HUES64 (cell line): ENCODE measurements around the gene TPK1.

ENCODE experiments used
- H3K27ac ChIP-seq: 2 replicates; pipeline ENCODE4 v1.7.0; 2013; ENCODE audit warnings: low read depth, low read length, inconsistent platforms
- H3K27me3 ChIP-seq: 2 replicates; pipeline ENCODE4 v1.6.1; 2013; ENCODE audit warnings: mild to moderate bottlenecking, low read length; ENCODE audit not compliant: insufficient read depth
- H3K36me3 ChIP-seq: 2 replicates; pipeline ENCODE4 v1.6.1; 2013; ENCODE audit warnings: mild to moderate bottlenecking, low read length; ENCODE audit not compliant: insufficient read depth
- H3K4me1 ChIP-seq: 2 replicates; pipeline ENCODE4 v1.6.1; 2013; ENCODE audit warnings: mild to moderate bottlenecking, low read length, moderate library complexity; ENCODE audit not compliant: insufficient read depth
- H3K4me3 ChIP-seq: 2 replicates; pipeline ENCODE4 v1.5.1; 2013; ENCODE audit warnings: mild to moderate bottlenecking, low read length, moderate library complexity
- H3K9ac ChIP-seq: 2 replicates; pipeline ENCODE4 v1.6.1; 2013; ENCODE audit warnings: mild to moderate bottlenecking, low read depth, low read length
- H3K9me3 ChIP-seq: 2 replicates; pipeline ENCODE4 v1.6.1; 2013; ENCODE audit warnings: low read depth, low read length; ENCODE audit not compliant: insufficient read depth
- WGBS: fragments of 150-250, 120-280 bp; methylation state at CpG from one replicate; pipeline ENCODE4 v1.1.7; 2013; ENCODE audit warnings: missing lambda C conversion rate; 5-methylcytosine and 5-hydroxymethylcytosine counted together

TPK1 gene

DNA sequence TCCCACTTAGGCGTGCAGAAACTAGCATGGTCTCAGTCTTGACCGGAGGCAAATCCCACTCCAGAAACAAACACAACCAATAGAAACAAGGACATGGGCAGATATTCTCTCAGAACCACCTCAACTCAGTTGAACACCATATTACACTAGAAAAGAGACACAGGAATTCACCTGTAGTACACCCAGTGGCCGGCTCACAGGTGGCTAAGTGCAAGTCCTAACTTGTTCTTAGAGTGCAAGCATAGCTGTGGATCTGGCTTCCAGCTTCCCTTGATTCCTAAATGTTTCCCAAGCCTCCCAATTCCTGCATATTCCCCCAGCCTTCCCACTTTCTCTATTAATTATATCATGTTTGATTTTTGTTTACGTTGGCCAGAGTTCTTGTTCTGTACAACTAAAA, 164.4 kb downstream of the TPK1 start:
- Histone ChIP-seq H3K9ac (no peak overlapping the region), H3K27me3 (no peaks in the 10 kb centered on the region), H3K36me3 (no peaks in the 10 kb centered on the region), H3K27ac (no peak overlapping the region), H3K4me1 (peaks cover 8% of the 10 kb centered on the region), H3K9me3 (no peaks in the 10 kb centered on the region), H3K4me3 (no peak overlapping the region)
- 94% methylated on average over 3 of the region's 4 CpGs for WGBS

DNA sequence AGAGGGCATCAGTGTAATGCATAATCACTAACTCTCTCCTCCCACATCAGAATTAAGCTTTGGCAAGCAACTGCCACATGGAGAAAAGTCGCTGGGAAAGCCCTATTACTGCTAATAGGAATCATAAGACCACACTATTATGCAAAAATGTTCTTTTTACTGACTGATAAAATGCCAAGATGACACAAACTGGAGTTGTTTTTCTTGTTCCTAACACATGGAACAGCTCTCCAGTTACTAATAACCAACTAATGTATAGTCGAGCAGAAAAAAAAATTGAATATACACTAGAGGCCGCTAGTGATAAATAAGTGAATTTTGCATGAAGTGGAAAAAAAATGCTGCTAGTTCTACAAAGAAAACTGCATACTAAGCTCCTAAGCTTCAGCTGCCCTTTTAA, 165.6 kb downstream of the TPK1 start:
- Histone ChIP-seq H3K4me1 (peaks cover 8% of the 10 kb centered on the region), H3K36me3 (no peaks in the 10 kb centered on the region), H3K9me3 (no peaks in the 10 kb centered on the region), H3K27me3 (no peaks in the 10 kb centered on the region), H3K9ac (no peak overlapping the region), H3K27ac (no peak overlapping the region), H3K4me3 (no peak overlapping the region)
- WGBS, result 64% methylated on average over 1 of the region's 3 CpGs

DNA sequence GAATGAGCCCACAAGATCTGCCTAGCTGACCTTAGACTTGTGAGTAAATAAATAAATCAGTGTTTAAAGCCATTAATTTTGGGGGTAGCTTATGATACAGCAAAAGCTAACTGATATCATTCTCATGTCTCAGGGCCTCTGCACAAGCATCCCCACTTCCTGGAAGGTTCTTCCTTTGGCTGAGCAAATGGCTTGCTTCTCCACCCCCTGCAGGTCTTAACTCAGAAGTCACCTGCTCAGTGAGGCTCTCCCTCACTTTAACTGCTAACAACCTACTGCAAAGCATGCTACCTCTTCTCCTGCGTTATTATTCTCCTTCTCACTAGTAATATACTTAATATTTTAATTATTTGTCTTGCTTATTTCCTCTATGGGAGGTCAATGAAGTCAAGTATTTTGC, 167.3 kb downstream of the TPK1 start:
- no peak overlapping the region for H3K27ac ChIP-seq
- no CpG with 5 or more reads among the region's 1 CpG for WGBS

DNA sequence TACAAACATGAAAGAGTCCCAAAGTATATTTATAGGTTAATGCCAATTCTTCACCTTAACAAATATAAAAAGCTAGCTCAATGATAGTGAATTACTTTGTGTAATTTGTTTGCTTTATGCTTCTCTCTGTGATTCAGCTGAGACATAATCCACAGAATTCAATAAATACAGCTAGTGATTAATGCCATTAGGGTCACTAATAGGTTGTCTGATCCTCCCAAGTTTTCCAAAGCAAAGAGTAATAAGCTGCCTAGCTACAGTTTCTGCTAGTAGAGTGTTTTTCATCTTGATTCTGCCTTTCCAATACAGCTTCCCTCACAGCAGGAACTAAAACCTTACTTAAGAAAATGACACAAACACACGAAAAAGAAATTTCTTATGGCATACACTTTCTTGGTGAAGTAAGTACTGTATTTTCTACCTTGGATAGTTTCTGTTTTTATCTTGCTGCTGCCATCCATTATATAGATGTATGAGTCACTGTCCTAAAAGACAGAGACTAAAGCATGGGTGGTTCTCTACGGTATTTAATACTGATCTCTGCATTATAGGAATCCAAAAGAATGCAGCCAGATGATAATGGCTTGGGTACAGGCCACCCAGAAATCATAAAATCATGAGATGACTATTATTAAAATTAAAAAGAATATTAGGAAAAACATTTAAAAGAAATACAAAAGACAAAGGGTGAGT, 170.0 kb downstream of the TPK1 start:
- WGBS, result 90% methylated on average over 2 of the region's 2 CpGs
- H3K4me3 ChIP-seq, result no peak overlapping the region
- no peaks in the 10 kb centered on the region for H3K9me3 ChIP-seq
- no peak overlapping the region for H3K9ac ChIP-seq
- peaks cover 2% of the 10 kb centered on the region; the same call in 1 of the 2 replicates for H3K4me1 ChIP-seq
- no peaks in the 10 kb centered on the region for H3K36me3 ChIP-seq
- H3K27me3 ChIP-seq, result no peaks in the 10 kb centered on the region
- H3K27ac ChIP-seq, result no peak overlapping the region

More for the DNA sequence above, 167.3 kb downstream of the TPK1 start:
- Histone ChIP-seq H3K36me3 (no peaks in the 10 kb centered on the region), H3K9me3 (no peaks in the 10 kb centered on the region), H3K9ac (no peak overlapping the region), H3K27me3 (no peaks in the 10 kb centered on the region), H3K4me1 (peaks cover 8% of the 10 kb centered on the region), H3K4me3 (no peak overlapping the region)

DNA sequence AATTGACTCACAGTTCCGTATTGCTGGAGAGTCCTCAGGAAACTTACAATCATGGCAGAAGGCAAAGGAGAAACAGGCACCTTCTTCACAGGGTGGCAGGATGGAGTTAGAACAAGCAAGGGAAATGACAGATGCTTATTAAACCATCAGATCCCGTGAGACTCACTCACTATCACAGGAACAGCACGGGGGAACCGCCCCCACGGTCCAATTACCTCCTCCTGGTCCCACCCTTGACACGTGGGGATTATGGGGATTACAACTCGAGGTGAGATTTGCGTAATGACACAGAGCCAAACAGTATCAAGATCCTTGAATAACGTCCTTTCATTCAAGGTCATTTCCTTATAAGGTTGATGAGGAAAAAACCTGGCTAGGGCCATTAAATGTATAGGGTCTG, 176.6 kb downstream of the TPK1 start:
- no peaks in the 10 kb centered on the region for H3K9me3 ChIP-seq
- H3K4me3 ChIP-seq, result no peak overlapping the region
- no peak overlapping the region for H3K9ac ChIP-seq
- WGBS, result 91% methylated on average over 9 of the region's 9 CpGs
- no peaks in the 10 kb centered on the region for H3K27me3 ChIP-seq
- H3K4me1 ChIP-seq, result peaks cover 7% of the 10 kb centered on the region; the same call in 1 of the 2 replicates
- H3K36me3 ChIP-seq, result no peaks in the 10 kb centered on the region
- no peak overlapping the region for H3K27ac ChIP-seq

DNA sequence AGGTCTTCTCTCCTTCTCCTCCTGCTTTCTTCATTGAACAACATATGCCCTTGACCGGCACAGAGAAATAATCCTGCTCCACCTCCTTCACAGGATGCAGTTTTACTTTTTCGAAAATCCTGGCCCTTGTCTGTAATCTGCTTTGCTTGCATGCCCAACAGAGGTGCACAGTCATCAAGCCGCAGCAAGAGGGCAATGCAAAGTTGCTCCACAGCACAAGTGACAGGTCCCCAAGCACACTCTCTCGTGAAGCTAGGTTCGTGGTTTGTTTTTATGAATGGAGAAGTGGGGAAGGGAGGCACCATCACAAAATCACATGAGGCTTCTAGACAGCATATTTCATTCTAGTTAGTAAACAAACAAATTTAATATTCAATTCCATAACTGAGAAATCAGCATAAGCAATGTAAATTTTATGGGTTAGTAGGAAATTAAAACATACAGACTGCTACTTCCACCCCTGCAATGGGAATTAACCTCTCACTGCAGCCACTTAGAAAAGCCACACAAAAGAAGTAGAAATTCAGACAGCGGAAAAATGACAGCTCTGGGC, 178.8 kb downstream of the TPK1 start:
- no peaks in the 10 kb centered on the region for H3K9me3 ChIP-seq
- no peak overlapping the region for H3K4me3 ChIP-seq
- H3K36me3 ChIP-seq, result no peaks in the 10 kb centered on the region
- H3K9ac ChIP-seq, result no peak overlapping the region
- peaks cover 7% of the 10 kb centered on the region; the same call in 1 of the 2 replicates for H3K4me1 ChIP-seq
- H3K27ac ChIP-seq, result no peak overlapping the region
- H3K27me3 ChIP-seq, result no peaks in the 10 kb centered on the region
- WGBS, result 91% methylated on average over 5 of the region's 6 CpGs

DNA sequence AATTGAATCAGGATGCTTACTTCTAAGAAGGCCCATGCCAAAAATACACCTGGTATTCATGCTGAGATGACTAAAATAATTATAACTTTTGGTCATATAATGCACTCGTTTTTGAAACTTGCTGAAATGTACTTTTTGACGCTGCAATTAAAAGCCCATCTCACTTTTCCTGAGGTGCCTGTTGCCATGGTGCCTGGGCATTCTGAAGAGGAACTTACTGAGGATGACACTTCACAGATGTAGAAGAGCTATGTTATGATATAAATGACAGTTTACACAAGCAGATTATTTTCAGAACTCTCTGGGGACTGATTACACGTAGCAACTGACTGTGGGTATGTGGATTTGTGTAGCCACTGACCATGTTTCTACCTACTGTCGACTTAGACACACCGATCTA, 182.4 kb downstream of the TPK1 start:
- WGBS, result 97% methylated on average over 5 of the region's 5 CpGs
- no peaks in the 10 kb centered on the region for H3K36me3 ChIP-seq
- H3K27ac ChIP-seq, result no peak overlapping the region
- no peaks in the 10 kb centered on the region for H3K27me3 ChIP-seq
- H3K9ac ChIP-seq, result no peak overlapping the region
- H3K4me3 ChIP-seq, result no peak overlapping the region
- peaks cover 7% of the 10 kb centered on the region; the same call in 1 of the 2 replicates for H3K4me1 ChIP-seq
- H3K9me3 ChIP-seq, result peaks cover 8% of the 10 kb centered on the region

DNA sequence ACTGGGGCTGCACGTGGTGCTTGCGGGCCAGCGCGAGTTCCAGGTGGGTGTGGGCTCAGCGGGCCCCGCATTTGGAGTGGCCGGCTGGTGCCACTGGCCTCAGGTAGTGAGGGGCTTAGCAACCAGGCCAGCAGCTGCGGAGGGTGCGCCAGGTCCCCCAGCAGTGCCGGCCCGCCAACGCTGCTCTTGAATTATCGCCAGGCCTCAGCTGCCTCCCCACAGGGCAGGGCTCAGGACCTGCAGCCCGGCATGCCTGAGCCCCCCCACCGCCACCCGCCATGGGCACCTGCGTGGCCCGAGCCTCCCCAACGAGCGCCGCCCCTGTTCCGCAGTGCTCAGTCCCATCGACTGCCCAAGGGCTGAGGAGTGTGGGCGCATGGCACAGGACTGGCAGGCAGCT, 185.4 kb downstream of the TPK1 start:
- Histone ChIP-seq H3K4me3 (no peak overlapping the region), H3K27me3 (no peaks in the 10 kb centered on the region)
- 97% methylated on average over 24 of the region's 24 CpGs for WGBS

DNA sequence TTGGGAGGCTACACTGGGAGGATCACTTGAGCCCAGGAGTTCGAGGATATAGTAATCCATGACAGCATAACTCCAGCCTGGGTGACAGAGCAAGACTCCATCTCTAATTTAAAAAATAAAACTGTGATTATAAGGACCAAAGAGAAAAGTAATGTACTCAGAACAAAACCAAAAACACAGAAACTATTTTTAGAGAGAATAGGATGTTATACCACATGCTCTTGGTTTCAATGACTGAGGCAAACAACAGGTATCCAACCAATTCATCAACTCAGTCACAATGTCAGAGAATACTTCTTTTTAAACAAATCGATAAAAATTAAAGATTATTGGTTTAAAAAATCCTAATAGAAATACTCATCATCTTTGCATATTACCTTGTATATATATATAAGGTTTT, 186.7 kb downstream of the TPK1 start:
- 86% methylated on average over 1 of the region's 2 CpGs for WGBS
- H3K9ac ChIP-seq, result no peak overlapping the region
- H3K27ac ChIP-seq, result no peak overlapping the region
- no peaks in the 10 kb centered on the region for H3K4me1 ChIP-seq
- H3K4me3 ChIP-seq, result no peak overlapping the region
- H3K36me3 ChIP-seq, result no peaks in the 10 kb centered on the region
- no peaks in the 10 kb centered on the region for H3K27me3 ChIP-seq
- H3K9me3 ChIP-seq, result peaks cover 8% of the 10 kb centered on the region

More for the DNA sequence above, 185.4 kb downstream of the TPK1 start:
- peaks cover 8% of the 10 kb centered on the region for H3K9me3 ChIP-seq
- H3K9ac ChIP-seq, result no peak overlapping the region
- H3K27ac ChIP-seq, result no peak overlapping the region
- 0 out of 2 replicates have a peak, but pooled peaks cover 2% of the 10 kb centered on the region for H3K4me1 ChIP-seq
- H3K36me3 ChIP-seq, result no peaks in the 10 kb centered on the region

DNA sequence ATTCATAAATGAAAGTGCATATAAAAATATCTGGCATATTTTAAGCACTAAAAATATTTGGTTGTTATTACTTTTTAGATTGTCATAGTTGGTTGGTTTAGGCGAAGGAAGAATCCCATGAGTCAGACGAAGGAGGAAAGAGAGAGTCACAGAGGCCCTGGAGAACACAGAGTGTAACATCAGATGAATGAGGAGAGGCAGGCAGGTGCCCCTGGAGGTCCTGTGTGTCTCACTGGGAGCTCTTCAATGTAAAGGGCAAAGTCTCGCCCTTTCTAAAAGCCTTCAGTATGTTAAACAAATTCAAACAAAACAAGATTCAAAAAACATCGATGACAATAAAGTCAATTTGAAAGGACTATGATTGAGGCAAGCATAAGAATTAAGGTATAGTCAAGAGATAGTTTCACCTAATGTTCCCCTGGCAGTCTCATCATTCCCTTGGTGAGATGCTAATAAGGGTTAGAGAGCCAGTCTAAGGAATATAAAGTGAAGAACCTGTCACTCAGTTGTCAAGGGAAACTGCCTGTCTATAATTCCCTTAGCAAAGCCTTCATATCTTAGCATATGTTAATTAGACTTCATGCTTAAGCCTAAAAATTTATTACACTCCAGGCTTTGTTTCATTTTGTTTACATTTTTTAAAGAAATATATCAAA, 194.3 kb downstream of the TPK1 start:
- WGBS, result 64% methylated on average over 4 of the region's 4 CpGs
- Histone ChIP-seq H3K9ac (no peak overlapping the region), H3K9me3 (no peaks in the 10 kb centered on the region), H3K36me3 (no peaks in the 10 kb centered on the region), H3K27ac (no peak overlapping the region), H3K4me1 (peaks cover 9% of the 10 kb centered on the region), H3K4me3 (no peak overlapping the region), H3K27me3 (no peaks in the 10 kb centered on the region)

DNA sequence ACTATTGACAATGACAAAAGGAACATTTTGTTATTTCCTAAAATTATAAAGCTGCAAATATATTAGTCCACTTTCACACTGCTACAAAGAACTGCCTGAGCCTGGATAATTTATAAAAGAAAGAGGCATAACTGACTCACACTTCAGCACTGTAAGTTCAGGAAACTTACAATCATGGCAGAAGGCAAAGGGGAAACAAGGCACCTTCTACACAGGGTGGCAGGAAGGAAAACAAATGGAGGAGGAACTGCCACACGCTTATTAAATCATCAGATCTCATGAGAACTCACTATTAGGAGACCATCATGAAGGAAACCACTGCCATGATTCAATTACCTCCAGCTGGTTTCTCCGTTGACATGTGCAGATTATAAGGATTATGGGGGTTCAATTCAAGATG, 203.1 kb downstream of the TPK1 start:
- WGBS, result 100% methylated on average over 1 of the region's 2 CpGs
- Histone ChIP-seq H3K36me3 (no peaks in the 10 kb centered on the region), H3K9ac (no peak overlapping the region), H3K27me3 (no peaks in the 10 kb centered on the region), H3K4me1 (no peaks in the 10 kb centered on the region), H3K27ac (no peak overlapping the region), H3K4me3 (no peak overlapping the region), H3K9me3 (peaks cover 8% of the 10 kb centered on the region)
